H9 (cell line): ENCODE measurements around the gene MYLK. TPM values are rescaled to one million over a fixed set of nuclear protein-coding genes. Genes with fewer than 3 reads are reported as not detected.

Experiments used
- DNase-seq: peaks from one replicate; pipeline ENCODE4 v3.0.0-alpha.2; 2017
- H2AFZ ChIP-seq: one replicate; pipeline ENCODE4 v1.6.1; 2013; ENCODE audit warnings: mild to moderate bottlenecking, low read length, control low read depth, moderate library complexity
- H2AK5ac ChIP-seq: 2 replicates; pipeline ENCODE4 v1.6.1; 2013; ENCODE audit warnings: low read length, control low read depth, mixed read lengths; ENCODE audit not compliant: insufficient read length
- H2BK120ac ChIP-seq: one replicate; pipeline ENCODE4 v1.6.1; 2013; ENCODE audit warnings: low read depth, mild to moderate bottlenecking, low read length, control low read depth, inconsistent platforms; ENCODE audit not compliant: poor library complexity, severe bottlenecking
- H2BK12ac ChIP-seq: 2 replicates; pipeline ENCODE4 v1.6.1; 2013; ENCODE audit warnings: low read length, control low read depth, mixed read lengths, low read depth; ENCODE audit not compliant: insufficient read length
- H2BK15ac ChIP-seq: 2 replicates; pipeline ENCODE4 v1.6.1; 2013; ENCODE audit warnings: low read depth, low read length, control low read depth
- H2BK20ac ChIP-seq: one replicate; pipeline ENCODE4 v1.6.1; 2013; ENCODE audit warnings: low read depth, mild to moderate bottlenecking, low read length, control low read depth, inconsistent platforms; ENCODE audit not compliant: poor library complexity, severe bottlenecking
- H2BK5ac ChIP-seq: 2 replicates; pipeline ENCODE4 v1.6.1; 2013; ENCODE audit warnings: low read length, control low read depth, mixed read lengths; ENCODE audit not compliant: insufficient read length
- H3K14ac ChIP-seq: 2 replicates; pipeline ENCODE4 v1.6.1; 2013; ENCODE audit warnings: low read length, control low read depth; ENCODE audit not compliant: insufficient read depth
- H3K18ac ChIP-seq: 2 replicates; pipeline ENCODE4 v1.6.1; 2013; ENCODE audit warnings: low read depth, mild to moderate bottlenecking, mixed read lengths, low read length, control low read depth; ENCODE audit not compliant: insufficient read length
- H3K23ac ChIP-seq: 2 replicates; pipeline ENCODE4 v1.6.1; 2013; ENCODE audit warnings: low read length, control low read depth, mixed read lengths, low read depth; ENCODE audit not compliant: insufficient read length
- H3K23me2 ChIP-seq: 2 replicates; pipeline ENCODE4 v1.6.1; 2013; ENCODE audit warnings: low read depth, mild to moderate bottlenecking, mixed read lengths, low read length, control low read depth; ENCODE audit not compliant: insufficient read length, poor library complexity, severe bottlenecking
- H3K27ac ChIP-seq: 2 replicates; pipeline ENCODE4 v1.5.1; 2013; ENCODE audit warnings: low read length, control low read depth, mixed read lengths, low read depth; ENCODE audit not compliant: insufficient read length
- H3K27me3 ChIP-seq: 2 replicates; pipeline ENCODE4 v1.6.1; 2013; ENCODE audit warnings: low read length, control low read depth, inconsistent platforms; ENCODE audit not compliant: insufficient read depth
- H3K4ac ChIP-seq: 2 replicates; pipeline ENCODE4 v1.6.1; 2013; ENCODE audit warnings: low read depth, mild to moderate bottlenecking, control low read depth, inconsistent platforms, low read length, moderate library complexity
- H3K4me1 ChIP-seq: 2 replicates; pipeline ENCODE4 v1.6.1; 2013; ENCODE audit warnings: low read length, control low read depth, inconsistent platforms; ENCODE audit not compliant: insufficient read depth
- H3K4me2 ChIP-seq: 2 replicates; pipeline ENCODE4 v1.6.1; 2013; ENCODE audit warnings: low read length, control low read depth, mixed read lengths; ENCODE audit not compliant: insufficient read length, insufficient read depth
- H3K56ac ChIP-seq: 2 replicates; pipeline ENCODE4 v1.6.1; 2013; ENCODE audit warnings: low read depth, mild to moderate bottlenecking, mixed read lengths, low read length, control low read depth; ENCODE audit not compliant: insufficient read length
- H3K79me1 ChIP-seq: 2 replicates; pipeline ENCODE4 v1.6.1; 2013; ENCODE audit warnings: low read depth, mild to moderate bottlenecking, moderate library complexity, low read length, control low read depth, inconsistent platforms; ENCODE audit not compliant: insufficient read depth, poor library complexity, severe bottlenecking
- H3K79me2 ChIP-seq: 2 replicates; pipeline ENCODE4 v1.6.1; 2013; ENCODE audit warnings: low read length, control low read depth, inconsistent platforms; ENCODE audit not compliant: insufficient read depth
- H3K9ac ChIP-seq: 2 replicates; pipeline ENCODE4 v1.6.1; 2013; ENCODE audit warnings: low read length, control low read depth, mixed read lengths; ENCODE audit not compliant: insufficient read length; ENCODE audit errors: extremely low read depth
- H3K9me3 ChIP-seq: one replicate; pipeline ENCODE4 v1.6.1; 2013; ENCODE audit warnings: low read depth, low read length, inconsistent platforms; ENCODE audit not compliant: control insufficient read depth
- H3T11ph ChIP-seq: one replicate; pipeline ENCODE4 v1.6.1; 2013; ENCODE audit warnings: mild to moderate bottlenecking, low read length, control low read depth, inconsistent platforms
- H4K20me1 ChIP-seq: one replicate; pipeline ENCODE4 v1.6.1; 2013; ENCODE audit not compliant: control insufficient read depth, insufficient read length, insufficient read depth
- H4K5ac ChIP-seq: 2 replicates; pipeline ENCODE4 v1.6.1; 2013; ENCODE audit warnings: low read depth, mild to moderate bottlenecking, mixed read lengths, low read length, control low read depth; ENCODE audit not compliant: insufficient read length
- H4K8ac ChIP-seq: replicated peaks from 2 replicates; pipeline ENCODE4 v1.6.1; 2013; ENCODE audit warnings: low read length, control low read depth, mixed read lengths, low read depth; ENCODE audit not compliant: insufficient read length
- H4K91ac ChIP-seq: 2 replicates; pipeline ENCODE4 v1.6.1; 2013; ENCODE audit warnings: low read depth, mild to moderate bottlenecking, moderate library complexity, mixed read lengths, low read length, control low read depth; ENCODE audit not compliant: insufficient read length
- H3K27ac Mint-ChIP-seq, 3 experiments: 2 replicates in 2 of 3; 3 replicates in 1 of 3; pipeline ENCODE4 v1.8.0; 2020 to 2021; ENCODE audit warnings: mixed read lengths in 3 of 3, mild to moderate bottlenecking in 1 of 3, moderate library complexity in 1 of 3
- H3K27me3 Mint-ChIP-seq: 2 replicates; pipeline ENCODE4 v1.8.0; 2021; ENCODE audit warnings: low read depth, mild to moderate bottlenecking, moderate library complexity, mixed read lengths
- H3K36me3 Mint-ChIP-seq, 3 experiments: 2 replicates in 2 of 3; 3 replicates in 1 of 3; pipeline ENCODE4 v1.8.0; 2020 to 2021; ENCODE audit warnings: low read depth in 3 of 3, mixed read lengths in 3 of 3; ENCODE audit not compliant: insufficient read depth in 1 of 3
- H3K4me1 Mint-ChIP-seq, 2 experiments: 2 replicates each; pipeline ENCODE4 v1.8.0; 2020; ENCODE audit warnings: mixed read lengths in 2 of 2
- H3K4me3 Mint-ChIP-seq, 2 experiments: 2 replicates in 1 of 2; 3 replicates in 1 of 2; pipeline ENCODE4 v1.8.0; 2020 to 2021; ENCODE audit warnings: mild to moderate bottlenecking in 2 of 2, mixed read lengths in 2 of 2, moderate library complexity in 1 of 2
- H3K9me3 Mint-ChIP-seq, 2 experiments: 2 replicates in 1 of 2; 3 replicates in 1 of 2; pipeline ENCODE4 v1.8.0; 2020; ENCODE audit warnings: mild to moderate bottlenecking in 2 of 2, mixed read lengths in 2 of 2, moderate library complexity in 1 of 2
- total RNA-seq: library from RNA; stranded (reverse); gene quantifications from 2 replicates; pipeline ENCODE4 v1.2.1, GENCODE V29; 2021
- TF ChIP-seq, protein P1 (sequence below): fragments of 200-600 bp; sonication (generic); conservative IDR thresholded peaks from 3 replicates; pipeline ENCODE4 v1.8.0; 2021; ENCODE audit warnings: antibody characterized with exemption, mild to moderate bottlenecking

The MYLK gene
- total RNA-seq, 1 experiment from 2014 or later: 10.1 TPM

DNA sequence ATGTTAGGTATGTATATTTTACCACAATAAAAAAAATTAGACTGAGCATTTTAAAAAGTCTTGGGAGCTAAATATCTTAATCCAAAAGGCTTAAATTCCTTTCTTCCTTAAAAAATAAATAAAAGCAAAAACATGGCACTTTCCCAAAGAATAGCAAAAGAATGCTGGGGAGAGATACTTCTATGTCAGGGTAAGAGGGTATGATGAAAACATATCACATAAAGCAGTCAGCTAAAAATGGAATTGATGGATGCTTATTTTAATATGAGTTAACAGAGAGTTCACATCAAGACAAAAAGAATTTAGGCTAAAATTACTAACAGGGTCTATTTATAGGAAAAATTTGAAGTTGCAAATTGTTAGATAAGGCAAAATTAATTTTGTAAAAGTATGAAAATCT is 141.0 kb downstream of the MYLK start:
- Histone ChIP-seq H2BK120ac (no peak overlapping the region), H3K14ac (no peak overlapping the region), H3K23me2 (no peaks in the 10 kb centered on the region), H4K5ac (no peak overlapping the region), H2BK5ac (no peak overlapping the region), H3K79me2 (no peaks in the 10 kb centered on the region), H3K18ac (no peak overlapping the region), H2AK5ac (no peak overlapping the region), H3K27ac (no peak overlapping the region), H2BK12ac (no peak overlapping the region), H2AFZ (no peak overlapping the region), H3K9me3 (no peaks in the 10 kb centered on the region), H3K56ac (no peak overlapping the region), H3K23ac (no peak overlapping the region), H2BK15ac (no peak overlapping the region), H4K20me1 (no peaks in the 10 kb centered on the region), H3K4me1 (no peaks in the 10 kb centered on the region), H3K27me3 (no peaks in the 10 kb centered on the region), H4K91ac (no peak overlapping the region), H3K79me1 (no peaks in the 10 kb centered on the region), H3K4me2 (no peak overlapping the region), H3T11ph (no peak overlapping the region), H2BK20ac (no peak overlapping the region), H3K4ac (no peak overlapping the region), H4K8ac (no peak overlapping the region), H3K9ac (no peak overlapping the region)
- Mint-ChIP-seq H3K36me3 (peaks cover 3 to 4% (median 4%) of the 10 kb centered on the region in 3 experiments; a peak in 5 of 7 replicates), H3K4me1 (no peaks in the 10 kb centered on the region), H3K4me3 (no peak overlapping the region), H3K27ac (no peak overlapping the region), H3K27me3 (no peaks in the 10 kb centered on the region), H3K9me3 (no peaks in the 10 kb centered on the region)
- no peak for DNase-seq
- TF ChIP-seq, protein P1, sequence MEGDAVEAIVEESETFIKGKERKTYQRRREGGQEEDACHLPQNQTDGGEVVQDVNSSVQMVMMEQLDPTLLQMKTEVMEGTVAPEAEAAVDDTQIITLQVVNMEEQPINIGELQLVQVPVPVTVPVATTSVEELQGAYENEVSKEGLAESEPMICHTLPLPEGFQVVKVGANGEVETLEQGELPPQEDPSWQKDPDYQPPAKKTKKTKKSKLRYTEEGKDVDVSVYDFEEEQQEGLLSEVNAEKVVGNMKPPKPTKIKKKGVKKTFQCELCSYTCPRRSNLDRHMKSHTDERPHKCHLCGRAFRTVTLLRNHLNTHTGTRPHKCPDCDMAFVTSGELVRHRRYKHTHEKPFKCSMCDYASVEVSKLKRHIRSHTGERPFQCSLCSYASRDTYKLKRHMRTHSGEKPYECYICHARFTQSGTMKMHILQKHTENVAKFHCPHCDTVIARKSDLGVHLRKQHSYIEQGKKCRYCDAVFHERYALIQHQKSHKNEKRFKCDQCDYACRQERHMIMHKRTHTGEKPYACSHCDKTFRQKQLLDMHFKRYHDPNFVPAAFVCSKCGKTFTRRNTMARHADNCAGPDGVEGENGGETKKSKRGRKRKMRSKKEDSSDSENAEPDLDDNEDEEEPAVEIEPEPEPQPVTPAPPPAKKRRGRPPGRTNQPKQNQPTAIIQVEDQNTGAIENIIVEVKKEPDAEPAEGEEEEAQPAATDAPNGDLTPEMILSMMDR: no peak
